GM21717 (cell line): ENCODE results near the gene PHYHIPL.

Experiments used
- ATAC-seq: cut with Tn5 transposase; IDR thresholded peaks from one replicate; pipeline ENCODE4 v1.9.1; 2021; ENCODE audit warnings: mild to moderate bottlenecking, moderate library complexity; ENCODE audit not compliant: unreplicated experiment

PHYHIPL gene

DNA sequence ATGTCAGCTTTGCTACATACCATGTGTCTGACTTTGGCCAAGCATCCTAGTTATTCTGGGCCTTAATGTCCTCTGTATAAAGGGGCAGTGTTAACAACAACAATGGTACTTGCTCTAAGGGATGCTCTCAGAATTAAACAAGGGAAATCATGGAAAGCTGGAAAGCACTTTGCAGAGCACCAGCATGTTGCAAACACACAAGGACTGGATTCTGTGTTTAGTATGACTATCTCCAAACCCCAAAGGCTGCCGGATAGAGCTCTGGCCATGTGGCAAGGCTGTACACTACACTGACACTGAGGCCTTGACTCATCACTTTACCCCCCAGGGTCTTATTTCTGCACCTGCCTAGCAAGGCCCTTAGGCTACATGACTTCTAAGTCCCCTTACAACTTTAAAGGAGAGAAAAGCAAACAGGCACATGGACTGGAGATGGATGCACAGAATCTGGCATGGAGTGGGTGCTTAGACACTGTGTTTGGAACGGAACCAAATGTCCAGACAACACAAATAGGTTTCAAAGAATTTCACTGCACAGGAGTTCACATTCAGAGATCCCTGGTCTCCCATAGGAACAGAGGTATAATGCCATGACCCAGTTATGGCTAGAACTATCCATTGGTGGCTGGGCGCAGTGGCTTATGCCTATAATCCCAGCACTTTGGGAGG lies 111.3 kb downstream of the PHYHIPL start:
- ATAC-seq, result no peak

DNA sequence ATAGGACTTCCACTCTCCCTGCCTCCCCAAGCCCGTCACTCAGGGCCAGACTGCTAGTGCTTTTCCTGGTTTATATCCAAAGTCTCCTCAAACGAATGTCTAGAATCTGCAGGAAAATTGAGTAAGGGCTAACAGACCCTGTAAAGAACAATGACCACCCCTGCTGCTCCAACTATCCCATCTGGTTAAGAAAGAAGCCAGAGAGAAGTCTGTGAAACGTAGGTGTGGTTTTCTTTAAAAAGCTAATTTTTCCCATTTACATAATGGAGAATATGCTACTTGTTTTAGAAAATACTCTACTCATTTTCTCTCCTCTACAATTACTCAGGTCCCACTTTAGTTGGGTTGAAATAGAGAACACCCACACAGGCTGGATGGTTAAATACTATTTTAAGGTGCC lies 113.4 kb downstream of the PHYHIPL start:
- no peak for ATAC-seq

DNA sequence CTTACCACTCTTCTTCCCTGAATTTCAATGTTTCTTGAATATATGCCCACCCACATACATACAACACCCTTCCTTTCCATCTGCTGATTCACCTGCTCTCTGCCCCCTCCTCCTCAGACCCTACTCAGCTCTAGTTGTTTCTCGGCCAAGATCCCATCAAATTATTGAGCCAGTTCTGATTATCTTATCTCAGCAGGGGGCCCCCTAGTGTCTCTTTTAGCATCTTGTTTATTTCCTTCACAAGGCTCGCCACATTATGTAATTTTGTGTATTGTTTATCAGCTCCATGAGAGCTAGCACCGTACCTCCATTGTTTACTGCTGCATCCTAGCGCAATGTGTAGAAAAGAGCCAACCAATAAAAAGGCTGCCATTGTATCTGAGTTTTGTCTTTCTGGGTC lies 114.0 kb downstream of the PHYHIPL start:
- no peak for ATAC-seq
